Dedifferentiated amniotic fluid mesenchymal stem cell (primary cell): ENCODE results near the gene PKHD1.

Source experiments
- DNase-seq: peaks from one replicate; pipeline ENCODE4 v3.0.0-alpha.2; 2016; ENCODE audit errors: extremely low spot score

The PKHD1 gene

DNA sequence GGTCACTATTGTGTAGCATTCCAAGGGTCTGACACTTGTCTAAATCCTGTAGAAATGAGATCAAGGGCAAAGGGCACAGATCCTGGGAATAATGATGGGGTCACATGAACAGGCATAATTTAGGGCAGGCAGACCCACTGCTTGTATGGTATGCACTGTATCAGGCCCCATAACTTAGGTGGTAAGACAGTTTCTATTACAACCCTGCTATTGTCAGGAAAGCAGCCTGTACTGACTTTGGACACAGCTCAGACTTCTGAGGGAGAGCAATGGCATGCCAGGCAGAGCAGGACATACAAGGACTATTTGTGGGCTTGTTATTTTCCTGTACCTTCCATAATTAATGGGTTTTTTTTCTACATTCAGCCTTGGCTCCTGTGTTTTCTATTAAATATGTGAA, 286.8 kb downstream of the PKHD1 start:
- no peak for DNase-seq

DNA sequence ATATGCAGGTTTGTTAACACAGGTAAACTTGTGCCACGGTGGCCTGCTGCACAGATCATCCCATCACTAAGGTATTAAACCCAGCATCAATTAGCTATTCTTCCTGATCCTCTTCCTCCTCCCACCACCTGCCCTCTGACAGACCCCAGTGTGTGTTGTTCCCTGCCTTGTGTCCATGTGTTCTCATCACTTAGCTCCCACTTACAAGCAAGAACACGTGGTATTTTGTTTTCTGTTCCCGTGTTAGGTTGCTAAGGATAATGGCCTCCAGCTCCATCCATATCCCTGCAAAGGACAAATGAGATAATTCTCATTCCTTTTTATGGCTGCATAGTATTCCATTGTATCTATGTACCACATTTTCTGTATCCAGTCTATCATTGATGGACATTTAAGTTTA, 294.0 kb downstream of the PKHD1 start:
- no peak for DNase-seq

DNA sequence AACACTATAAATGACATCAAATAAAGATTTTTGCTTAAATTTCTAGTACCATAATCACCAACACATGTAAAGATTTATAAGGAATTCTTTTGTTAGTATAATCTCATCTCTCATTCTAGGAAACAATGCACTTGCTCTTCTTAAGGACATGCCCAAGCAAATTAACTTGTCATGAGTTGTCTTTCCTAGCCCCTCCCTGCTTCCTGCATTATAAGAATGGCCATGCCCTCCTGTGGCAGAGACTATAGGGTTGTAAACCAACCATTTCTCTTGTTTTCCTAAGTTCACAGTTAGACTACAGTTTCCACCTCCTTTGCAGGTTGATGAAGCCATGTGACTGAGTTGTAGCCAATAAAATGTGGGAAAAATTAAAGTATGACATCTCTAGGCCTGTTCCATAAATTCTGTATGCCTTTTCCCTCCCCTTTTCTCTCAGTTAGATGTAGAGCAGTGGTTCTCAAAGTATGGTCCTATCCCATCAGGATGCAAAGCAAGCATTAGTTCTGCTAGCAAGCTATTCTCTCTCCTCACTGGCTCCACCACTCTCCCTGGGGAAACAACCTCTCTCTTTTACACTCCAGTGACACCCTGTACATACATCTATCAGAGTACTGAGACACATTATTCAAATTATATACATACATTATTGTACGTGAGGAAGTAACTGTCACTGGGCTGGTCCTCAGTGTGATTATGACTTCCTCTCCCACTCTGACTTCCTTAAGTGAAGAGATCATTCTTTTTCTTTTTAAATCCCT, 295.0 kb downstream of the PKHD1 start:
- no peak for DNase-seq

DNA sequence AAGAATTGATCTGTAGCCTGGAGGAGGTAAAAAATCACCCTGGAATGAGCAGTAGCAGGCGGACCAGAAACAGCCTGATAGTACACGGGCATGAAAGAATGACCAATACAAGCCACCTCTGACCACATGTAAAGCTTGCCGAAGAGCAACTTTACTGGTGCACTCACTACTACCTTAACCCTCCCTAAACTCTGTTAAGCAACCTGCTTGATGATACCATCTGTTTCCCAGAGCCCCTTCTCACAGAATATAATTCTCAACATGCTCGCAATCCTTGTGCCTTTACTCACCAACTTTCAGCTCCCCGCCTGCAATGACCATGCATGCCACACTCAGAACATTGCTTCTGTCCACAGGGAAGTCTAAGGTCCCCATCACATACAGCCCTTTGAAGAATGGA, 296.5 kb downstream of the PKHD1 start:
- DNase-seq = no peak

DNA sequence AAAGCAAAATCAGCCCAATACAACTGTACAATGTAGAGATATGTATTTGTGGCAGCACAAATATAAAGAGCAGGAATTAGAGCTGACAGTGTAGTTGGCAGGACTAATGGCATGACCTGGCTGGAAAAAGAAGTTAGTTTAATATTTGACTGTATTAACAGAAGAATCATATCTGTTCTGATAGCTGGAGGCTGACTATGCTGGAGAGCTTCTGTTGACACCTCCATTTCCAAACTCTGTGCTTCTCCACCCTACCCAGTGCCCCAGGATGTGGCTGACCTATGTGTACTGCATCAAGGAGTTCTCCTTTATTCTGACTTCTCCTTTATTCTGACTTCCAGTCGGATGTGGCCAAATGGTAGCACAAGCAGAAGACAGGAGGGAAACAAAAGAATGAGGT, 299.3 kb downstream of the PKHD1 start:
- DNase-seq = no peak

DNA sequence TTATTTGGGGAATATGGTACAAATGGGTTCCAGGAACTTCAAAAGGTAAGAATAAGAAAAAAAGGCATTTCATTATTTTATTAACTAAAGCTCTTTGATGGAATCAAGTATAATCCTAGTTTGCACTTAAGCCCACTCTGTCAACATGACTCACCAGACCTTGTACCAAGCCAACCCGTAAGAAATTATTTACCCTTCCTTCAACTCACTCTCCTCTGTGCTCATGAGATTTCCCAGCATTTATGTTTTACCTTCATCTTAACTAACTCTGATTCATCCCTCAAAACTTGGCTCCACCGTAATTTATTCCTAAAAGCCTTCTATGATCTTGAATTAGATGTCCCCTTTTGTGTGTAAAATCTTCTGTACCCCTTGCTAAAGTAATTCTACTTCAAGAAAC, 308.7 kb downstream of the PKHD1 start:
- no peak for DNase-seq

DNA sequence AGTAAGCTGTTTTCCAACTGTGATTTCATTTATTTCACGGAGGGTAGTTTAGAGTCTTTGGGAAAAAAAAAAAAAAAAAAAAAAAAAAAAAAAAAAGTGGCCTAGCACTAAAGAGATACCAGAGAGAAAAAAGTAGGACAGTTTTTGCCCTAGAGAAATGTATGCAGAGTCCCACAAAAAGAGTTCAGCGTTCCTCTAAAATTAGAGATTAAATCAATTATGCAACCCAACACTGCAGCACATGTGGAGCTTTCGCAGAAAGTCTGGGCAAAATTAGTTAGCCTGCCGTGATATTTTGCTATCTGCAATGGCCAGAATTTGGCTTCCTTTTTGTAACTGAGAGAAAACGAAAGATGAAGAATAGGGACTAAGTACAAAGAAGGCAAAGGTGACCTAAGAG, 309.8 kb downstream of the PKHD1 start:
- no peak for DNase-seq

DNA sequence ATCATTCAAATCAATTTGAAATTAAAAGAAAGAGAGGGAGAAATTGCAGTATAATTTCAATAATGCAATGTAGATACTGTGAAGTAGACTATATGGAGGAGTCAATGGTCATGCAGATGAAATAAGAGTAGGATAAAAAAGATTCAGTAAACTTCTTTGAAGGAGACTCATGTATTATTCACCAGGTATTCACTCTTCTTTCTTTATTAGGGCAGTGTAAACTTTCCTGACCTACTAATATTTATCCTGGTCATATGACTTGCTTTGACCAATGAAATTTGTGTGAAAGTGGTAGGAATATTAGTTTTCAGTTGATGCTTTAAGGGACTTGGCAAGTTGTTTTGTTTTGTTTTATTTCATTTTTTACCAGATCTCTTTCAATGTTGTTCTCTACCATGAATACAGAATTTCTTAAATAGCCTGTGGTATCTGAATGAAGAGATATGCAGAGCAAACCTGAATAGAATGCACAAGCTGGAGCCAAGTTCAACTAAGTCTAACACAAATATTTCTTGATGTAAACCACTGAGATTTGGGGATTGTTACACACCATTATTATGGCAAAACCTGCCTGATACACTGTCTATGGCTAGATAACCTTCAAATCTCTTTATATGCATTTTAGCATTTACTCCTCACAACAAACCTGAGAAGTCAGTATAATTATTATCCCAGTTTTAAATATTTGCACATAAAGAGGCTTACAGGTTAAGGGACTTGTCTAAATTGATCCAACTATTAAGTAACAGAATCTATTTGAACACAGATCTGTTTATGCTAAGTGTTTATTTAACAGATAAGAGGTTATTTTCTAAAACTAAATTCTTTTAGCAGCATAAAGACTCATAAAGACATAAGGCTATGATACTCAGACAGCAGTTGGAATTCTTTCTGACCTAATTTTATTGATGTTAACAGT, 311.2 kb downstream of the PKHD1 start:
- no peak for DNase-seq

DNA sequence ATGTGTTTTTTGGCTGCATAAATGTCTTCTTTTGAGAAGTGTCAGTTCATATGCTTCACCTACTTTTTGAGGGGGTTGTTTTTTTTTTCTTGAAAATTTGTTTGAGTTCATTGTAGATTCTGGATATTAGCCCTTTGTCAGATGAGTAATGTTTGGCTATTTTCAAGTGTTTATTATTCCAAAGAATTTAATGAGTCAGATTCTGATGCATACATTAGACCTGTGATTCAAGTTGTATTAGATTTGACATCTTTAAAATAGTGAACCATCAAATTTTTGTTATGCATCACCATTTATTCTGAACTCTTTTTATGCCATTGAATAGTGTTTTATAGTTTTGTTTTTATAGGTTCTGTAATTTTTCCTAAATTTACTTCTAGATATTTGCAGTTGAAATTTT, 319.3 kb downstream of the PKHD1 start:
- DNase-seq = no peak

DNA sequence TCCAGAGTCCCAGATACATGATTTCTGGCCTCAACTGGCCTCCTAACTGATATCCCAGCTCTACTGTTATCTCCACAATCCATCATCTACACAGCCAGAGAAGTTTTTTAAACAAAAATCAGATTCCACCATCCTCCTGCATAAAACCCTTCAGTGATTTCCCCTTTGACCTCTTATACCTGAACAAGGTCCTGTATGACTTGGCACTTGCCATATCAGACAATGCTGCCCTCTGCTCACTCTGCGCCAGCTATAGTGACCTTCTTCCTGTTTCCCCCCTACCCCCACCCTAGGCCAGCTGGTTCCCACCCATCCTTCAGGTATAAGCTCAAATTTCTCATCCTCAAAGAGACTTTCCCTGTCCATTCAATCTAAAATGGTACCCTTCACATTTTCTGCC, 322.2 kb downstream of the PKHD1 start:
- DNase-seq = no peak

DNA sequence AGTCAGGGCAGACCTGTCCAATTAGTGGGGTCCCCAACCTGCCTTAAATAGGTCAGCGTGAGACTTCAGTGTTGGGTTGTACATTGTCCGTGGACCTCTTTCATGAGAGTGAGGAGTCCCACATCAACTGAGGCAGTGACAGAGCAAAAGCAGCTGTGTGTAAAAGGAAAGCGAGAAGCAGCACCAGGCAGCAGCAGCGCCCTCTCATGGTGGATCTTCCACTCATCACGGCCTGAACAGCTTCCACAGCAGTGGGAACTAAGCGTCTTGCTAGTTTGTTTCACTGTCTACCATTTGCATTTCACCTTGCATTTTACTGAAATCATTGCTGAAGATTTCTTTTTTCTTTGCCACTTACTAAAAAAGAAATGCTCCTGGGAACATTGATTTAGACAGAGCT, 333.8 kb downstream of the PKHD1 start:
- DNase-seq = no peak

DNA sequence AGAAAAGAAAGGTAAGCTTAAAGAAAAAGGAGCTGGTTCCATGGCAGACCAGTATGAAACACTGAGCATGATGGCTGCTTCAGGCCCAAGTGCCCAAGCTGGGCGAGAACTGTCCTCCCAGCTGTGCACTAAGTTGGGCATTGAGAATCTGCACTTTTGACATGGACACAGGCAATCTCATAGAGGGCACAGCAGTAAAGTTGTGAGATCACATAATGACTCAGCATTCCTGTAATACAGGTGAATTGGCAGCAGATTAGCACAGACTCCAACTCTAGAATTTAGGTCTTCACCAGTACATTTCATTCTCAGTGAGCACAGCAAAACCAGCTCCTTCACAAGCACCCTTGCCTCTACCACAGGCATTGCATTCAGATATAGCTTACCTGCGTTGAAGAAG, 343.4 kb downstream of the PKHD1 start:
- DNase-seq = no peak

DNA sequence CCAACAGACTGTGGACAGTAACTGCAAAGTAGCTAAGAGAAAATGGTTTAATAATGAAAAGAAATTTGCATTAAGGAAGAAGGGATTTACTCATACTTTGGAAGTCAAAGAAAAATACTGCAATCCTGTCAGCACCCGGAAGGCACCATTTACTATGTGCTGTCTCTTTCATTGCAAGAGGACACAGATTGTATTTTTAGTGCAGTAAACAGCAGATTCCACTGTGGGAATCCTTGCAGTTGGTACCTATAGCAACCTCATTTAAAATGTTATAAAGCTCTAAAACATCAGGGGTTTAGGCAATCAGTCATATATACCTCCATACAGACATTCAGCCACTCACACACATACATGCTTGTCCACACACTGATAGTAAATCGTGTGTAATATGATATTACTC, 346.8 kb downstream of the PKHD1 start:
- DNase-seq = no peak

DNA sequence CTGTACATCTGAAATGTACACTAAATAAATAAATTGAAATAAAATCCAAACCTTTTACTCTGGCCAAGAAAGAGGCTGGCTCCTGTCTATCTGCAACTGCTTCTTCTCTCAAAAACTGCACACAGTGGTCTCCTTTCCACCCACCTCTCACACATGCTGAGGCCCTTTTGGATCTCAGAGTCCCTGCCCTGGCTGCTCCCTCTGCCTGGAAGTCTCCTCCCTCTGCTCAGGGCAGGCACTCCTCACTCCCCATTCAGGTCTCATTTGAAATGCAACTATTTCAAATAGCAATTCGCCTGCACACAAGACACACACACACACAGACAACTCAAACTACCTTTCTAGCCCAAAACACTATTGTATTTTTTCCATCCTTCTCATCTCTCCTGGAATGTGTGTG, 348.8 kb downstream of the PKHD1 start:
- no peak for DNase-seq

DNA sequence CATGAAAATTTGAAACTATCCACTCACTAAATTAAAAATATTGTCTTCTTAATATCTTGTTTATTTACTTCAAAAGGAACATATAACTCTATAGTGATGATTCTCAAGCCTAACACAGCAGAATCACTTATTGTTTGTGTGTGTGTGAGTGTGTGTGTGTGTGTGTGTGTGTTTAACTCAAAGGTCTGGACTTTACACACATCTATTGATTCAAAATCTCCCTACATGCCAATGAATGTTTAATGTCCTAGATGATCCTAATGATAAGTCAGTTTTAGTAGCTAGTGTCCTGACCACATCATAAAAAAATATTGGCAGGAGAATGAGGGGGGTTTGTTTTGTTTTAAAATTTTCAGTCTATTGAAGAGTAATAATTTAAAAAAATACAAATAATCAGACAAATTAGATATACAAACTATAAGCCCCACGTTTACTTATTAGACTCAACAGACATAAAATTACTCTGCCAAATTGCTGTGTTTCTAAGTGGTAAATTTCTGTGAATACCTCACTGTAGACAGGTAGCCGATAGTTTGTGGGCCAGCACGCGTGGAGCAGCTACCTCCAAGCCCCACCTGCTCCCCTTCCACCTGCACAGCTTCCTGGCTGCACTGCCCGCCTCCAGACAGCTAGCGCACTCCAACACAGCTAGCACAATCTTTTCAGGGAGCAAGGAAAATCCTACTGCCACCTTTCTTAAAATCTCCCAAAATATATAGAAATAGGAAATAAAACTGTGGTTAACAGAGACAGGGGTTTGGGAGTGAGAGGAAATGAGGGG, 349.6 kb downstream of the PKHD1 start:
- no peak for DNase-seq

DNA sequence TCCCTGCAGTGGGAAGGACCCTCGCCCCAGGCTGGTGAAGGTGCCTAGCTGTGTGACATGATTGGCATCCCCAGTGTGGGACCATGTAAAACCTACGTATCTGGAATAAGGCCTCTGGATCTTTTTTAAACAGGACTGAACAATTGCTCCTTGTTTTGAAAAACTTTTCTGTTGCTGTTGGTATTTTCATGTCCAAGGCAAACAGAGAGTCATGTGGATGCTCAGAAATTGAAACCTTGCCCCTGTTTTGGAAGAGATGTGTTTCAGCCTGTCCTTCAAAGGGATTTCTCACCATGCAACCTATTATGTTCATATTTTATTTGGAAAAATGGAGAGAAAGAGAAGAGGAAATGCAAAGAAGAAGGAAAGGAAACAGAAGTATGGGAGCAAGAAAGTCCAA, 362.3 kb downstream of the PKHD1 start:
- no peak for DNase-seq

DNA sequence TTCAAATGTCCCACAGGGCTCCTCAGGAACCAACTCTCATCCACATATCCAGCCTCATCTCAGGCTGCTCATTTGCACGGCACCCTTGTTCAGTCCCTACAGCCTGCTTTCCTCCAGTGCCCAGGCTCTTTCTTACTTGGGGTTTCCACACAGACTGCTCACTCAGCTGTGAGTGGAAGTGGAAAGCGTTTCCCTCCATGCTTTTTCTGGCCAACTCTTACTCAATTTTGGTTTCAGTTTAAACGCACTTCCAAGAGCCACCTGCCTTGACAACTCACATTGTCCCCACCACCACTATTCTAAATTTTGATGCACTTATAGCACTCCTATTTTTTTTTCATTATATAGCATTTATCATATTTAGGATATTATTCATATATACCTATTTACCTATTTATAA, 367.1 kb downstream of the PKHD1 start:
- no peak for DNase-seq

DNA sequence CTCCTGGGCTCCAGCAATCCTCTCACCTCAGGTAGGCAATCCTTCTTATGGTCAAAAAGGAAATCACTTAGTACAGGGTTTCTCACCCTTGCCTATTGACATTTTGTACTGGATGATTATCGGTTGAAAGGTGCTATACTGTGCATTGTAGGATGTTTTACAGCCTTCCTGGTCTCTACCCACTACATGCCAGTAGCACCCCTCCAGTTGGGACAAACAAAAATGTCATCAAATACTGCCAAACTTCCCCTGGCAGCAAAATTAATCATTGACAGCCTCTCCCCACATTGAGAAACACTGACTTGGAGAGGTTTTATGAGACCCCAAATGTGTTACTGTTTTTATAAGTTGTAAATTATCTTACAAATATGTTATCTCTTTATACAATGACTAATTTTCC, 368.1 kb downstream of the PKHD1 start:
- no peak for DNase-seq

DNA sequence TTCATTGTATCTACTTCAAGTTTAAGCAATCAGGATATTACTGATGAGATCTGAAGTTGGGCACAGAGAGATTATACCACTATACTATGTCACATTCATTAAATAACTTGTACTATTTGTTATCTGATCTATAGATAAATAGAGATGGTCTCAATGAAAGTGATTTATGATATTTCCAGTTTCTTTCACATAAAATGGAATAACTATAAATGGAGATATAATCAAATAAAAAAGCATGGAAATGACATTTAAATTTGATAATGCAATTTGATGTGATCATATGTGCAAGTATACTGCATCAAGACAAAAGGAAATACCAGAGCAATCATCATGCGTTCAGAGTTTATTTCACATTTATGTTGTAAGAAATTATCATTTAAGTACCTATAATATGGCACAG, 368.9 kb downstream of the PKHD1 start:
- no peak for DNase-seq

DNA sequence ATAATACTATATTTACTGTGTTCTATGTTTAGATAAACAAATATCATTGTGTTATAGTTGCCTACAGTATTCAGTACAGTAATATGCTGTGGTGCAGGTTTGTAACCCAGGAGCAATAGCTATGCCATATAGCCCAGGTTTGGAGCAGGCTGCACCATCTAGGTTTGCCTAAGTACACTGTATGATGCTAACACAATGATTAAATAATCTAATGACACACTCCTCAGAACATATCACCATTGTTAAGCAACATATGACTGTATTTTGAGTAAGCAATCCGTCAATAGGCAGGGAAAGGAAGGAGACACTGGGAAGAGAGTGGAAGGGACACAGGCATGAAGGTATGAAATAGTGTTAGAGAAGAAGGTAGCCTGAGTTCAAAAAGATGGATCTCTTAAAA, 369.9 kb downstream of the PKHD1 start:
- no peak for DNase-seq

DNA sequence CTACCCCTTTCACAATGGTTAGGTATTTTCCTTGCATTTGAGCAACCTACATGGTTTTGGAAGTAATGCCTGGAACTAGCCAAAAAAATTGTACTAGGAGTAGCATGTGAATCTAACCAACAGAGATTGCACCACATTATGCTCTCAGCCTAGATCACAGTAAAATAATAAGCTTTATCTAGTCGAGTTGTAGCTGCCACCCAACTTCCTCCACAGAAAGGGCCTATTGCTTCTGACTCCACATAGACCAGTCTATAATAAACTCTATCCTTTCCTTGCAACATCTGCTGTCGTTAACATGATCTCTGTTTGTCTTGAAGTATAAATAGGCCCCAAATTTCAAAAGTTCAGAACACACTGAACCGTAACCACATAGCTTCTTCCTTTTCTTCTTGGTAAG, 375.5 kb downstream of the PKHD1 start:
- DNase-seq = no peak

DNA sequence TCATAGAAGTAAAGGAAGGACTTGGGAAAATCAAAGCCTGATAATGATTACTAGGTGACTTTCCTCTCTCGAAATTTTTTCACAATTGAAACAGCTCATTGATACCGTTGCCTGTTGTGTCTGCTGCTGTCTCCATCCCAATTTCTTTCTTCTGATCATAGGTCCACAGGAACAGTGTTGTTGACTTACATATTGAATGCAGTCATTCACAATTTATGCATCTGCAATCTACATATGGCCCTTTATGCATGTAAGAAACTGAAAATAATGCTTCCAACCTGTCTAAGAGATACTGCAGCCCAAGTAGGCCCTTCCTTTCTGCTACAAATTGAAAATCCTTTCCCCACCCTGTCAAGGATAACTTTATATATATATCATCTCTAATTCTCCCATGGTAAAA, 381.3 kb downstream of the PKHD1 start:
- no peak for DNase-seq
